IPS-18a (cell line): ENCODE results near the gene ZNF165.
"Not testable (repeated sequence)": the region's sequence is repeated elsewhere in the genome, so short reads cannot be mapped to it uniquely, and the experiment has no call there.

Experiments used
- H3K27ac ChIP-seq: one replicate; pipeline ENCODE4 v1.5.1; 2013; ENCODE audit warnings: low read length
- H3K27me3 ChIP-seq: one replicate; pipeline ENCODE4 v1.6.1; 2013; ENCODE audit warnings: mild to moderate bottlenecking, low read length; ENCODE audit not compliant: control insufficient read depth, insufficient read depth
- H3K36me3 ChIP-seq: one replicate; pipeline ENCODE4 v1.6.1; 2013; ENCODE audit warnings: low read depth, low read length; ENCODE audit not compliant: control insufficient read depth
- H3K4me1 ChIP-seq: one replicate; pipeline ENCODE4 v1.6.1; 2013; ENCODE audit warnings: low read depth, low read length; ENCODE audit not compliant: control insufficient read depth
- H3K4me3 ChIP-seq: one replicate; pipeline ENCODE4 v1.5.1; 2013; ENCODE audit warnings: low read length
- H3K9ac ChIP-seq: one replicate; pipeline ENCODE4 v1.6.1; 2013; ENCODE audit warnings: mild to moderate bottlenecking, low read length, moderate library complexity
- H3K9me3 ChIP-seq: one replicate; pipeline ENCODE4 v1.6.1; 2013; ENCODE audit warnings: low read depth, low read length; ENCODE audit not compliant: control insufficient read depth

The ZNF165 gene

DNA sequence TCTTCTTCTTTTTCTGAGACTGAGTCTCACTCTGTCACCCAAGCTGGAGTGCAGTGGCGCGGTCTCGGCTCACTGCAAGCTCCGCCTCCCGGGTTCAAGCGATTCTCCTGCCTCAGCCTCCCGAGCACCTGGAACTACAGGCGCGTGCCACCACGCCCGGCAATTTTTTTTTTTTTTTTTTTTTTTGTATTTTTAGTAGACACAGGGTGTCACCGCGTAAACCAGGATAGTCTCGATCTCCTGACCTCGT lies at the start of gene ZNF165:
ZNF165 (plus strand) TSS at position 188 of the 250 bp plus-strand sequence. CDS start 4,913 bp downstream, outside the sequence.
- H3K9ac ChIP-seq, result peak within 1 kb of the TSS; percentile 93
- H3K4me3 ChIP-seq, result peak within 1 kb of the TSS; percentile 99
- H3K4me1 ChIP-seq, H3K36me3 ChIP-seq, H3K9me3 ChIP-seq, H3K27me3 ChIP-seq: not testable (repeated sequence)
- H3K27ac ChIP-seq, result peak within 1 kb of the TSS; percentile 98

DNA sequence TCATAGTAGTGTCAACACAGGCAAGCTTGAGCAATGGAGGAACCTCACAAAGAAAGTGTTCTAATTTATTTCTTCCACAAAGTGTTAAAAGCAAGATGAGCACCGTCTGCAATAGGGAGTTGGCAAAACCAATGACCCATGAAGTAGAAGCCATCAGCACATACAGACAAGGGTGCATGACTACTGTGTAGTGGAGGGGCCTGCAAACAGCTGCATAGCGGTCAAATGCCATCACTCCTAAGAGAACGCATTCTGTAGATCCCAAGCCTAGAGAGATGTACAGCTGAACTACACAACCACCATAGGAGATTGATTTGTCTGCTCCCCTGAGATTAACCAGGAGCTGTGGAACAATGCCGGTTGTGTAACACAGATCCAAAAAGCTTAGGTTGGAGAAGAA lies 26.8 kb upstream of the ZNF165 start:
- Histone ChIP-seq H3K9me3 (no peaks in the 10 kb centered on the region), H3K27me3 (no peaks in the 10 kb centered on the region), H3K4me3 (no peak overlapping the region), H3K27ac (no peak overlapping the region), H3K36me3 (no peaks in the 10 kb centered on the region), H3K4me1 (no peaks in the 10 kb centered on the region), H3K9ac (no peak overlapping the region)

DNA sequence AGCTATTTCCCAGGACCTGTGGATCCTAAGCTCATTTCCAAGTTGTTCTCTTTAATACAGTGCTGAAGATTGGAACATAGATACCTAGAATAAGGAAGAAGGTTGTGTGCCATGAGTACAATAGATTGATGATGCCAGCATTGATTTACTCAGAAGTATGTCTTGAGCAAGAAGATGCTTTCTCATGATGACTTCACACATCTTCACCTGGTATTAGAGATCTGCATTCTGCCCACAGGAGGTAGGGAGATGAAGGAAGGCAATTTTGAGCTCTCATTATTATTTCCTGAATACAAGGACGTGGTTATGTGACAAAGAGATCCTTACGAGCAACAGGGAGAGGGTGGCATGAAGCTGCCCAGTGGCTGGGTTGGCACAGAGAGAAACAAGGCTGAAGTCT lies 20.0 kb upstream of the ZNF165 start:
- no peaks in the 10 kb centered on the region for H3K4me1 ChIP-seq
- no peaks in the 10 kb centered on the region for H3K9me3 ChIP-seq
- no peaks in the 10 kb centered on the region for H3K27me3 ChIP-seq
- H3K36me3 ChIP-seq, result no peaks in the 10 kb centered on the region
- H3K4me3 ChIP-seq, result no peak overlapping the region
- no peak overlapping the region for H3K9ac ChIP-seq
- H3K27ac ChIP-seq, result no peak overlapping the region

DNA sequence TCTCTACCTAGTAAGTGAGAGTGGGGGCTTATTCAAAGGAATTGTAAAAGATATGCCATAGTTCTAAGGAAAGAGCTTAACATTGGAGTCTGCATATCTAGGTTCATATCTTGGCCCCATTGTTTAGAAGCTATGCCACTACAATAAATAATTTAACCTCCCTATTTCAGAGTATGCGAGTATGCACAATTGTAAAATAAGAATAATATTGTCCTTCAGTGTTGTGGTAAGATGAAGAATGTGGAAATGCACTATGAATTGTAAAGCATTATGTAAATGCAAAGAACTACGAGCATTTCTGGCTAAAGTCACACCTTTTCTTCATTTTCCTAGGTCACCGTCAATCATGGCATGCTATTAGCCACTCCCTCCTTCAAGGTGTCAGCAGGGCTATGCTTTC lies 16.1 kb upstream of the ZNF165 start:
- Histone ChIP-seq H3K4me3 (no peak overlapping the region), H3K27ac (no peak overlapping the region), H3K36me3 (no peaks in the 10 kb centered on the region), H3K27me3 (peaks cover 3% of the 10 kb centered on the region), H3K9ac (no peak overlapping the region), H3K9me3 (no peaks in the 10 kb centered on the region), H3K4me1 (no peaks in the 10 kb centered on the region)

DNA sequence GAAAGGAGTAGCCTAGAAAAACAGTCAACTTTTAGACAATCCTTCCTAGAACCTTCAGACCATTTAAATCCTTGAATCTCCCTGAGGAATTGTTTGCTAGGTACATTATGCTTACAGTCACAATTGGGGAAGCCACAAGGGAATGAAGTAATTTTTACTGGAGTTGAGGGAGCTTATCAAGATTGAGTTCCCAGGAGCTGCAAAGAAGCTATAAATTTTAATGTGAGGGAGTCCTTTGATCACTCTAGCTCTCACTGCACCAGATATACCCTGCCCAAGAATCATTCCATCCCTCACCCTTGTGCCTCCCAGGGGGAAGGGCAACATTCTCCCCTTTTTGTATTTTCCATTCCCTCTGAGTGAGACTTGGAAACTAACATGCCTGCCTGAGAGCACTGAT lies 12.3 kb upstream of the ZNF165 start:
- no peak overlapping the region for H3K4me3 ChIP-seq
- no peak overlapping the region for H3K27ac ChIP-seq
- H3K4me1 ChIP-seq, result no peaks in the 10 kb centered on the region
- peaks cover 3% of the 10 kb centered on the region for H3K27me3 ChIP-seq
- H3K9ac ChIP-seq, result no peak overlapping the region
- no peaks in the 10 kb centered on the region for H3K36me3 ChIP-seq
- no peaks in the 10 kb centered on the region for H3K9me3 ChIP-seq

DNA sequence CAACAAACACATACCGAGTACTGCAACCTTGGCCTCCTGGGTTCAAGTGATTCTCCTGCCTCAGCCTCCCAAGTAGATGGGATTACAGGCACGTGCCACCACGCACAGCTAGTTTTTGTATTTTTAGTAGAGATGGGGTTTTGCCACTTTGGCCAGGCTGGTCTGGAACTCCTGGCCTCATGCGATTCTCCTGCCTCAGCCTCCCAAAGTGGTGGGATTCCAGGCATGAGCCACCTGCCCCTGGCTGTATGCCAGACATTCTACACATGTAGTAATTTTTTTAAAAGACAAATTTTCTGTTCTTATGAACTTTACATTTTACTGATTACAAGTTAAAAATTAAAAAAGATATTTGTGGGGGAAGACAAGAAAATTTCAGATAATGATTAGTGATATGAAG lies 9.4 kb upstream of the ZNF165 start:
- H3K27me3 ChIP-seq, H3K9me3 ChIP-seq, H3K9ac ChIP-seq, H3K4me1 ChIP-seq, H3K27ac ChIP-seq, H3K4me3 ChIP-seq, H3K36me3 ChIP-seq: not testable (repeated sequence)

DNA sequence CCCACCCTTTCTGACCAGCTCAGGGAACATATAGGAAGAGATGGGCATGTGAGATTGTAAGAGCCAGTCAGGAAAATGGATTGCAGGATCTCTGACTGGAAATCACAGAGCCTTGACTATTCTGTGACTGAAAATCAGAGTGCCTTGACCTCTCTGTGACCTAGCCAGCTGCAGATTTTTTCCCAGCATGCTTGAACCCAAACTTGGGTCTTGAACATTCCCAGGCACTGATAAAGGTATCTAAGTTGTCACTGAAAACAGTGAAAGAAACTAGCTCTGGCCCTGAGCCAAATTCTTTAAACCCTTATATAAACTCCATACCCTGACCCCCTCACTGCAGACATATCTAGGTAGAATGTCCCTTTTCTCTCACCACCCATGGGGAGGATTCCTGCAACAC lies 2.3 kb upstream of the ZNF165 start:
- Histone ChIP-seq H3K9ac (no peak overlapping the region), H3K4me1 (peaks cover 3% of the 10 kb centered on the region), H3K4me3 (no peak overlapping the region), H3K36me3 (no peaks in the 10 kb centered on the region), H3K27ac (no peak overlapping the region), H3K27me3 (no peaks in the 10 kb centered on the region), H3K9me3 (no peaks in the 10 kb centered on the region)

DNA sequence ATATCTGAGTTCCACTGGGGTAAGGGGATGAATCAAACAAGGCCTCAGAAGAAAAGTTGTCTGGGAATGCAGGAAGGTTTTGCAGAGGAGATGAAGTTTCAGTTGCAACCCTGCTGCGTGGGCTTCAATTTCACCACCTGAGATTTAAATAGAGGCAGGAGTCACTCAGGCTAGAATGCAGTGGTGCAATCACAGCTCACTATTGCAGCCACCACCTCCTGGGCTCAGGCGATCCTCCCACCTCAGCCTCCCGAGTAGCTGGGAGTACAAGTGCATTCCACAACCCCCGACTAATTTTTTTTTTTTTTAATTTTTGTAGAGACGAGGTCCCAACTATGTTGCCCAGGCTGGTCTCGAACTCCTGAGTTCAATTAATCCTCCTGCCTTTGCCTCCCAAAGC lies 1.5 kb upstream of the ZNF165 start:
- Histone ChIP-seq H3K4me3 (no peak overlapping the region), H3K4me1 (peaks cover 3% of the 10 kb centered on the region), H3K9ac (no peak overlapping the region), H3K36me3 (peaks cover 6% of the 10 kb centered on the region), H3K27me3 (no peaks in the 10 kb centered on the region), H3K9me3 (no peaks in the 10 kb centered on the region), H3K27ac (no peak overlapping the region)

DNA sequence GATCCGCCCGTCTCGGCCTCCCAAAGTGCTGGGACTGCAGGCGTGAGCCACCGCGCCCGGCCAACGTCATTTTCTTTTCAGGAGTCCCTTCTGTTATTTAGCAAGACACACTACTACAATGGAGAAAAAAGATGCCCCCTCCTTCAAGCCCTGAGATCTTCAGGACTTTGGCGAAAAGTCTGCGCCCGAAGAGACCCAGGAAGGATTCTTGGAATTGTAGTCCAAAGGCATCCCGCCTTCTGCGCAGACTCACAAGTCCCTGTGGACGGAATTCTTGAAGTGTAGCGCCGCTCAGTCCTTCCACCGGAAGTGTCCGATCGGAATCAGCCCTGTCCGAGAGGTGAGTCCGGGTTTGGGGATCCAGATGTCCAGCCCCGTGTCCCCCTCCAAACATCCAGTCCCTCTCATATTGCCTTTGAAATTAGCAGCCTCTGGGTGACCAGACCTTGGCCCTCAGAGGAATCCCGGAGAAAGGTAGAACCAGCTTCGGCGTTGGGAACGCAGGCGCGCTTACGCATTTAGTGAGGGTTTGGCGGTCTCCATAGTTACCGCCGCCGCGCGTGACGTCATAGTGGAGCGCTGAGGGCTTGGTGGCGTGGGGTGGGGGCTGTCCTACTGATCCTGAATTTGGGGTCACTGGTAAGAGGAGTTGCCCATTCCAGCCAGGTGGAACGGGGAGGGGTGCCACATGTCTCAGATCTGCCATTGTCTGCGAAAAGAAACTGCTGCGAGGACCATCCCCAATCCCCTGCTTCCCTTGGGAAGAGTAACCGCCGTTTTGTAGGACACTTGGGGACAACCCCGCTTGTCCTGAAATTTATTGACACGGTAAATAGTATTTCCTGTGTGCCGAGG lies 490 bp downstream of the ZNF165 start:
- peaks cover 3% of the 10 kb centered on the region for H3K4me1 ChIP-seq
- H3K4me3 ChIP-seq, result peak overlapping the region; percentile 99
- peak overlapping the region; percentile 93 for H3K9ac ChIP-seq
- H3K36me3 ChIP-seq, result peaks cover 14% of the 10 kb centered on the region
- no peaks in the 10 kb centered on the region for H3K9me3 ChIP-seq
- H3K27ac ChIP-seq, result peak overlapping the region; percentile 98
- no peaks in the 10 kb centered on the region for H3K27me3 ChIP-seq

DNA sequence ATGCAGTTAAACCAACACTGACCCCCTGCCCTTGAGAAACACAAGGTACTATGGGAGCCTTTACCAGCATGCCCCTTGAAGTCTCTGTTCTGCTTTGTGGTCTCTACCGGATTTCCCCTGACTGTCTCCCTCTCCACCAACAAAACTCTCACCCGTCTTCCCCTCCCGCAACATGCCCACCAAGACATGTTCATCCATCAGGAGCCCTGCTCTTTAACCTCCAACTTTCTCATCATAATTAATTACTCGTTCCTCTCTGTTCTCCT lies 1.1 kb downstream of the ZNF165 start:
- peaks cover 3% of the 10 kb centered on the region for H3K4me1 ChIP-seq
- peak overlapping the region; percentile 99 for H3K4me3 ChIP-seq
- H3K27me3 ChIP-seq, result no peaks in the 10 kb centered on the region
- peak overlapping the region; percentile 98 for H3K27ac ChIP-seq
- H3K9ac ChIP-seq, result peak overlapping the region; percentile 93
- peaks cover 19% of the 10 kb centered on the region for H3K36me3 ChIP-seq
- no peaks in the 10 kb centered on the region for H3K9me3 ChIP-seq

DNA sequence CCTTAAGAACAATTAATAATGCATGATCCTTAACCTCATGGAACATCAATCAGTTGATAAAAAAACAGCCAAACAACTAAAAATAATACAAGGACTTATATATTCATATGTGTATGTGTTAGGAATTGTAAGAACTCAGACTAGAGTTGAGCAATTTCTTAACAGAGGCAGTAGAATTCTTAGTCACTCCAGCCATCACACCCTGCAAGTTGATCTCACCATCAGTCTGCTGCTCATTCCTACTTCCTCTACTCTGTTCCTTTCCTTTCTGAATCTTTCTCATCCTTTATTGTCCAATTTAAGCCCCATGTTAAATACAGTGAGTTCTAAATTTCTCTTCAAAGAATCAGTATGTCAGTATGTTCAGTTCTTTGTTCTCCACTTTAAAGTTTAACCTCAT lies 2.6 kb downstream of the ZNF165 start:
- Histone ChIP-seq H3K27ac (no peak overlapping the region), H3K27me3 (no peaks in the 10 kb centered on the region), H3K4me1 (peaks cover 3% of the 10 kb centered on the region), H3K36me3 (peaks cover 35% of the 10 kb centered on the region), H3K4me3 (no peak overlapping the region), H3K9ac (no peak overlapping the region), H3K9me3 (peaks cover 5% of the 10 kb centered on the region)

DNA sequence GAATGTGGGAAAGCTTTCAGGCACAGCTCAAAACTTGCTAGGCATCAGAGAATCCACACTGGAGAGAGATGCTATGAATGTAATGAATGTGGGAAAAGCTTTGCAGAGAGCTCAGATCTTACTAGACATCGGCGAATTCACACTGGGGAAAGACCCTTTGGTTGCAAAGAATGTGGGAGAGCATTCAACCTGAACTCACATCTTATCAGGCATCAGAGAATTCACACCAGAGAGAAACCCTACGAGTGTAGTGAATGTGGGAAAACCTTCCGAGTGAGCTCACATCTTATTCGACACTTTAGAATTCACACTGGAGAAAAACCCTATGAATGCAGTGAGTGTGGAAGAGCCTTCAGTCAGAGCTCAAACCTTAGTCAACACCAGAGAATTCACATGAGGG lies 8.7 kb downstream of the ZNF165 start:
- no peak overlapping the region for H3K9ac ChIP-seq

More for the DNA sequence above, 8.7 kb downstream of the ZNF165 start:
- H3K4me3 ChIP-seq, result no peak overlapping the region
- peaks cover 28% of the 10 kb centered on the region for H3K9me3 ChIP-seq
- H3K36me3 ChIP-seq, result peaks cover 53% of the 10 kb centered on the region
- H3K27ac ChIP-seq, result no peak overlapping the region
- H3K27me3 ChIP-seq, result no peaks in the 10 kb centered on the region
- no peaks in the 10 kb centered on the region for H3K4me1 ChIP-seq
